NT2/D1 (cell line): ENCODE results near the gene AGBL1.

Experiments
- SUZ12 ChIP-seq: IDR thresholded peaks from 2 replicates; pipeline ENCODE4 v1.6.1; 2011; ENCODE audit not compliant: insufficient read length, insufficient read depth; ENCODE audit errors: extremely low read depth
- YY1 ChIP-seq: IDR thresholded peaks from 2 replicates; pipeline ENCODE4 v1.6.1; 2011; ENCODE audit not compliant: insufficient read length, insufficient read depth
- ZNF274 ChIP-seq: IDR thresholded peaks from 2 replicates; pipeline ENCODE4 v1.6.1; 2011; ENCODE audit warnings: mild to moderate bottlenecking, low read depth, low read length

GRCh38 chr15:86203462-86203861 lies 123.8 kb downstream of the AGBL1 start:
- TF ChIP-seq YY1 (no peak), SUZ12 (no peak), ZNF274 (no peak)
